Tibial nerve (tissue), 4 donors: ENCODE results near the gene CELA1.

ENCODE experiments used
- EP300 ChIP-seq, 2 donors: sonication (generic); formaldehyde crosslinking; IDR thresholded peaks; one replicate each; pipeline ENCODE4 v1.6.1; 2017; ENCODE audit warnings: antibody characterized with exemption in 2 of 2, mild to moderate bottlenecking in 1 of 2
- TF ChIP-seq, protein P1 (sequence below), 5 experiments: fragments of 200-600 bp in 3 of 5; fragments of 450-650 bp in 2 of 5; sonication (generic) in 3 of 5; IDR thresholded peaks; one replicate each; pipeline ENCODE4 v1.5.1; 2016 to 2019; ENCODE audit warnings: antibody characterized with exemption in 5 of 5, mild to moderate bottlenecking in 3 of 5, moderate library complexity in 2 of 5

DNA sequence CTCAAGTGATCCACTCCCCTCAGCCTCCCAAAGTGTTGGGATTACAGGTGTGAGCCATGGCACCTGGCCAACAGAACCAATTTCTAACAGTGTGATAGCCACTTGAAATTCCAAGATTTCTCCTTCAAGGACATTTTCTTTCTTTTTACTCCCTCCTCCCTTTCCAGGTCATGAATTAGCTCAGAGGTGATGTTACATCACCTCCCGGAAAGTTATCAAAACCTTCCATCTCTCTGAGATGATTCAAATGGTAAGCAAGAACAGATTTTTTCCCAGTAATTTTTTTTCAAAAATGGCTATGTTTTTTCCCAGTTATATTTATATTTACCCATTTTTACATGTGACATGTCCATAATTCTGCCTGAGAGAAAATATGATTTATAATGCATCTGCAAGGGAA is 60.6 kb downstream of the CELA1 start:
- TF ChIP-seq, protein P1, sequence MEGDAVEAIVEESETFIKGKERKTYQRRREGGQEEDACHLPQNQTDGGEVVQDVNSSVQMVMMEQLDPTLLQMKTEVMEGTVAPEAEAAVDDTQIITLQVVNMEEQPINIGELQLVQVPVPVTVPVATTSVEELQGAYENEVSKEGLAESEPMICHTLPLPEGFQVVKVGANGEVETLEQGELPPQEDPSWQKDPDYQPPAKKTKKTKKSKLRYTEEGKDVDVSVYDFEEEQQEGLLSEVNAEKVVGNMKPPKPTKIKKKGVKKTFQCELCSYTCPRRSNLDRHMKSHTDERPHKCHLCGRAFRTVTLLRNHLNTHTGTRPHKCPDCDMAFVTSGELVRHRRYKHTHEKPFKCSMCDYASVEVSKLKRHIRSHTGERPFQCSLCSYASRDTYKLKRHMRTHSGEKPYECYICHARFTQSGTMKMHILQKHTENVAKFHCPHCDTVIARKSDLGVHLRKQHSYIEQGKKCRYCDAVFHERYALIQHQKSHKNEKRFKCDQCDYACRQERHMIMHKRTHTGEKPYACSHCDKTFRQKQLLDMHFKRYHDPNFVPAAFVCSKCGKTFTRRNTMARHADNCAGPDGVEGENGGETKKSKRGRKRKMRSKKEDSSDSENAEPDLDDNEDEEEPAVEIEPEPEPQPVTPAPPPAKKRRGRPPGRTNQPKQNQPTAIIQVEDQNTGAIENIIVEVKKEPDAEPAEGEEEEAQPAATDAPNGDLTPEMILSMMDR (IDR thresholded peaks at IDR 0.05), result no peak
- TF ChIP-seq EP300 (IDR thresholded peaks at IDR 0.05), result no peak
